H1 (cell line): Measurements from ENCODE around the gene KLK10. TPM values are rescaled to one million over a fixed set of nuclear protein-coding genes. Genes with fewer than 3 reads are reported as not detected.

ENCODE experiments used
- KDM4A ChIP-seq: IDR thresholded peaks from one replicate; pipeline ENCODE4 v1.7.1; 2012; ENCODE audit warnings: low read depth, mild to moderate bottlenecking, moderate library complexity, low read length, inconsistent platforms; ENCODE audit not compliant: severe bottlenecking
- polyA plus RNA-seq, 7 experiments: library from polyadenylated mRNA; depleted of rRNA in 3 of 7; stranded (reverse) in 5 of 7; unstranded in 2 of 7; fragments of >200 nt in 5 of 7; fragments of 200-250 nt in 2 of 7; gene quantifications; 1 replicate in 5 of 7; 2 replicates in 1 of 7; 4 replicates in 1 of 7; pipeline versions ENCODE4 v1.2.1 to v1.2.3, GENCODE V29; 2011 to 2013; ENCODE audit warnings: missing spikeins in 2 of 7, mixed read lengths in 2 of 7
- total RNA-seq: library from RNA; stranded (reverse); fragmentation: NEBNext Ultra II Directional; extraction: Animal tissue kit (Norgen Biotek cat#: 25700); gene quantifications from 2 replicates; pipeline ENCODE4 v1.2.1, GENCODE V29; 2021

The KLK10 gene
- total and polyA plus RNA-seq, 2 of the 8 experiments (the other 6 are each of a cell fraction or from before 2014, with no cell fraction given) = 4.8 to 9.7 TPM

- no peak for TF ChIP-seq KDM4A
- TF ChIP-seq, all 59 proteins: peak for 4
Observed at GRCh38 chr19:51064534-51065220, 45.2 kb upstream of the KLK10 start, which contains the start of gene KLK13 (continued).
